NCI-H1694 (cell line): ENCODE results near the gene THSD4.
"Not testable (repeated sequence)": the region's sequence is repeated elsewhere in the genome, so short reads cannot be mapped to it uniquely, and the experiment has no call there.

Experiments
- DNase-seq: peaks from one replicate; lab custom pipeline; 2025; lab: John Stamatoyannopoulos, UW

The THSD4 gene

DNA sequence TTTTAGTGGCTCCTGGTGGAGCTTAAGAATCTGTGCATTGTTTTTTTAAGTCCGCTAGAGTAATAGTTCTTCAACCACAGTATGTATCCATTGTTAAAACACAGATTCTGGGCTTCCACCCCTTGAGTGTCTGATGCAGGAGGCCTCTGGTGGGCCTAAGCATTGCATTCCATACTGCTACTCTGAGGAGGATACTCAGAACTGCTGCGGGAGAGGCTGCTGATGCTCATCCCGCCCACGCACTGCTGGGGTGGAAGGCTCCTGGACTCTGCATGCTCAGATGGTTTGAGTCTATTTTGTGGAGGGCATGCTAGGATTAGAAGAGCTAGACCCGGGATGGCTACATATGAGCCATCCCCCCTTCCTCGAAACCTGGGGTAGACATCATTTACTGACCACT is 74.4 kb downstream of the THSD4 start:
- no peak for DNase-seq

- no peak for DNase-seq
Observed at GRCh38 chr15:71191296-71191695, 76.0 kb downstream of the THSD4 start.

DNA sequence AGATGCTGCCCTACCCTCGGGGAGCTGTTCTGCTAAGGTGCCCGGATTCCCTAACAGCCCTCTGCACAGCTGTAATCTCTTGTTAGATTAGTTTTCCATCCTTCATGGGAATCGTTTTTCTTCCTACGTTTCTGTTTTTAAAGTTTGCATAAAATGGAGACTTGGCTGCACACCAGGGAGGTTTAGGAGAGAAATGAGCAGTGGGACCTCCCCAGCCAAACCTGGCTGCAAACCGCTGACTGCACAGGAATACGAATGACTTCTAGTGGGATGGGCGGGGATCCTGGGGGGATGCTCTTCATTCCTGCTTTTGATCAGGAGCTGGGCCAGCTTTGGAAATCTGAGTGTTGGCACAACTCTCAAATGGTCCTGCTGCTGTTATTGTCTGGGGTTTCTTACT is 77.5 kb downstream of the THSD4 start:
- DNase-seq, result no peak

GRCh38 chr15:71194286-71194685 is 79.0 kb downstream of the THSD4 start:
- DNase-seq, result no peak

GRCh38 chr15:71195242-71195641 is 80.0 kb downstream of the THSD4 start:
- no peak for DNase-seq

DNA sequence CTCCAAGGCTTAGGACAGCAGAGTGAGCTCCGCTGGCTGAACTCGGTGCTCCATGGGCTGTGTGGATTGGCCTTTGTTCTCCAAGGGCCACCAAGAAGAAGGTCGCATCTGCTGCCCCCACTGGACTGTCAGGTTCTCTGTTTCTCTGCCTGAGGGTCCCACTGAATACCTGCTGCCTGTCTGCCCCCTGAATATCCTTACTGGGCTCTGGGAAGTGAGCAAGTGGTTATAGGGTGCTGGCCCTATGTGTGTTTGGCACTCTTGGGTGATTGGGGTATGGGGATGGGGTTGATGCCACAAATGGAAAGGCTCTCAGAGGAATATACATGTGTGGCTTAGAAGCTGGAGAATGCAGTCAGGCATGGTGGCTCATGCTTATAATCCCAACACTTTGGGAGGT is 82.3 kb downstream of the THSD4 start:
- no peak for DNase-seq

DNA sequence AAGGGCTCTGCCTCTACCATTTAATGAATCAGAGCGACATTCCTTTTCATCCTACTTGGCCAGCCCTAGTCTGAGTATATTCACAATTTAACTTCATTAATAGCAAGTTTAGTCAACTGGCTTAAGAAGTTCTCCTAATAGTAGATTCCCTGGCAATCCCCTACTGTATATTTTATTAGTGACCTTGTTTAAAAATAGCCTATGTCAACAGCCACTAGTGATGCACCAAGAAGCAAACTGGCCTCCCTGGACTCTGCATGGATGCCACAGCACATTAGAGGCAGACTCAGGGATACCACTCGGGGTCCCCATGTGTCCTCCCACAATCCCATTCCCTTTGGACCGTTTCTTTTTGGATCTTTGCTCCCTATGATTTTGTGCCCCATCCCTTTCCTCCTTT is 83.6 kb downstream of the THSD4 start:
- DNase-seq, result no peak

- DNase-seq, result no peak
Observed at GRCh38 chr15:71199384-71200351, 84.4 kb downstream of the THSD4 start.

DNA sequence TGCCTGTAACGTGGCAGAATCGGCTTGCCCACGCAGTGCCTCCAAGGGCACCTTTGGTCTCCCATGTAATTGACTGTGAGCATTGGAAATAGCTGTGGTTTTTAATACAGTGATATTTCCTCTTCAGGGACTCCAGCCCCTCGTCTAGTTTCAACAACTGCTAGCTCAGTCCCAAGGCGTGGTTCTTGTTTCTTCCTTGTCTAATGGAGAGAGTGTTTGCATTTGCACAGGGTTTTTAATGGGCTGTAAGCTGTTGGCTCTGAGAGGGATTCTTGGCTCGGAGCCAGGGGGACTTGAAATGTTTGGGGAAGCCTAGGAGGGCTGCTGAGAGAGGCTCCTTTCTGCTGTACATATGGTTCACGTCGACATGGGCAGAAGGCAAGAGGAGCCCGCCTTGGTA is 86.2 kb downstream of the THSD4 start:
- peak; percentile 77 for DNase-seq

GRCh38 chr15:71202712-71203111 is 87.4 kb downstream of the THSD4 start:
- no peak for DNase-seq

DNA sequence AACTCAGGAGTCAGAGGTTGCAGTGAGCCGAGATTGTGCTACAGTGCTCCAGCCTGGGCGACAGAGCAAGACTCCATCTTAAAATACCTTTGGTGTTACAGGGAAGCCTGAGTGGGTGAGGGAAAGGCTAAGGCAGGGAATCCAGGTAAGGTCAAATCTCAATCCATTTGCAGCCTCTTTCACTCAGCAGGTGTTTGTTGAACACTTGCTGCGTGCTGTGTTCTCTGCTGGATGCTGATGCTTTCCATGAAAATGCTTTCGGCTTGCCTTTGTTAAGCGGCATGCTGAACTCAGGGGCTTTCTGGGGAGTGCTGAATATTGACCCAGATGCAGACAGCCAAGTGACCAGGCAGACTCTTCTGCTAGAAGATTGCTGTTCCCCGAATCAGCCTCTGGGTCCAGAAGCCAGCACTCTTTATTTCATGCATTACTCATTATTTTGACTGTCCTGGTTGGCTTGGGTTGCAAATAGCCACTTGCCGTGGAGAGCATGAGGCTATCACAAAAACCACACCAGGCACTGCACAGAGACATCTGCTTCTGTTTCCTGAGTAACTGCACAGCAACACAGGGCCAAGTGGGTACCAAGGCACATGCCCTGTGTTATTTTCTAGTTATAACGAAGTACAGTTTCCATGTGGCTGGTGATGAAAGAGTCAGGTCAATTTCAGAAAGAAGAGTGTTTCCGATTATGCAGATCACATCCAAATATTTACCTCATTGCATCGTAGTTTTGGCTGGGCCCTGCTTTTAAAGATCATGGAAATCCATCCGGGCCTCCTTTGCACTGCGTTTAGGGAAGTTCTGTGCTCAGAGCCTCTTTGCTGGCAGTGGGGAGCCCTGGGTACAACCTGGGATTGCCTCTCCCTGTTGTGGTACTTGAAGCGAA is 88.6 kb downstream of the THSD4 start:
- DNase-seq, result no peak

DNA sequence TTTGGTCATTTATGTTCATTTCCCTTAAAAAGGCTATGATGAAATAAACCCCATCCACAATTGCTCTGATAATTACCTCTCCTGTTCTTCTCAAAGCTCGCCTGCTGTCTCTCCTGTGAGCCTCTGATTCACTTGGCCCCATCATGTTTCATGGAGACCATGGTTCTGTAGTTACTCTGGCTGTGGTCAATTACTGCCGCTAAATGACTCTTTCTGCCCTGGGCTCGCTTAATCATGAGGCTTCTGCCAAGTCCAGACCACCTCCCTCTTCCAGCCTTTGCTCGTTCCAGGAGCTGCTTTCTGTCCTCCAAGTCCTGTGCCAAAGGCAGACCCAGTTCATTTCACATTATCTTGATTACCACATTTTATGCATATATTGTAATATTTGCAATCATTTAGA is 91.9 kb downstream of the THSD4 start:
- no peak for DNase-seq

DNA sequence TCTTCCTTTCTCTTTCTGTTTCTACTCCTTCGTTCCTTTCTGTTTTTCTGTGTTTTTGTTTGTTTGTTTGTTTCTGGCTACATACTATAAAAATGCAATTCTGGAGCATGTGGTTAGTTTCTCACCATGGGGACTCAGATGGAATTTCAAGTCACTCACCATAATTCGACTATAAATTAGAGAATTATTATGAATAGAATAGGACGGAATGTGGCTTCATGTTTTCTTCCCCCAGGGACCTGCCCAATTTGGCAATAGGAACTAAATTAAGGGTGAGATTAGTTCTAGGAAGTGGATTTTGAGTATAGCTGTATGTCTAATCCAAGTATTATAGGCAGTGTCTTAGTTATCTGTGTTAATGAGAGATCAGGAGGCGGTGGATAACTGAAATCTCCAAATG is 96.9 kb downstream of the THSD4 start:
- DNase-seq, result no peak

DNA sequence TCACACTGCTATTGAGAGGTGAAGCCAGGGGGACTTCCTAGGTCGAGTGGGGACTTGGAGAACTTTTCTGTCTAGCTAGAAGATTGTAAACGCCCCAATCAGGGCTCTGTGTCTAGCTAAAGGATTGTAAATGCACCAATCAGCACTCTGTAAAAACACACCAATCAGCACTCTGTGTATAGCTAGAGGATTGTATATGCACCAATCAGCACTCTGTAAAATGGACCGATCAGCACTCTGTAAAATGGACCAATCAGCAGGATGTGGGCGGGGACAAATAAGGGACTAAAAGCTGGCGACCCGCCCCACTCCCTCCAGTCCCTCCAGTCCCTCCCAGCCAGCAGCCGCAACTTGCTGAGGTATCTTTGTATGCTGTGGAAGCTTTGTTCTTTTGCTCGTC is 98.7 kb downstream of the THSD4 start:
- not testable (repeated sequence) for DNase-seq

DNA sequence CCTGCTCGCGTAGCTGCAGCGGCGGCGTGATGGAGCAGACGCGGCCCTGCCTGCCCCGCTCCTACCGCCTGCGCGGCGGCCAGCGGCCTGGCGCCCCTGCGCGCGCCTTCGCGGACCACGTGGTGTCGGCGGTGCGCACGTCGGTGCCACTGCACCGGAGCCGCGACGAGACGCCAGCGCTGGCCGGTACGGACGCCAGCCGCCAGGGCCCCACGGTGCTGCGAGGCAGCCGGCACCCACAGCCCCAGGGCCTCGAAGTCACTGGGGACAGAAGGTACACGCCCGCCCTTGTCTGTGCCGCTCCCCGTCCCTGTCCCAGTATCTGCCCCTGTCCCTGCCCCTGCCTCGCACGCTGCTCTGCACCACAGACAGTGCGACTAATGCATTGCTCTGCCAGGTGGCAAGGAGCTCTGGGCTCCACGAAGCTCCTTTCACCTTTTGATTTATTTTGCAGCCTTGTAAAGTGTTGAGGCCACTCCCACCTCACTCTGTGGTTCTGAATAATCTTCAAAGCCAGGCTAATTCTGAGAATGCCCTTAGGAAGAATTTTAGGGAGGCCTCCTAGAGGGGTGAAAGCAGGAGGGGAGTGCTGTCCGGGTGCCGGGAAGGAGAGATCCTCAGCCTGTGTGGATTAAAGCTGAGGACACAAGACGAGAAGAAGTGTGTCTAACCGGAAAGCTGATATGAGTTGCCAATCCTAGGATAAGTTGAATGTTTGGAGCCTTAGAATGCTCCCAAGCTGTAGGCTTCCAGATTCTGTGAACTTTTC is 100.0 kb downstream of the THSD4 start:
- DNase-seq, result no peak

- DNase-seq, result no peak
Observed at GRCh38 chr15:71218272-71218805, 103.1 kb downstream of the THSD4 start.

GRCh38 chr15:71219101-71219500 is 103.8 kb downstream of the THSD4 start:
- no peak for DNase-seq

GRCh38 chr15:71219645-71220044 is 104.4 kb downstream of the THSD4 start:
- no peak for DNase-seq

GRCh38 chr15:71220828-71221227 is 105.6 kb downstream of the THSD4 start:
- no peak for DNase-seq

GRCh38 chr15:71221417-71221816 is 106.1 kb downstream of the THSD4 start:
- DNase-seq, result no peak

DNA sequence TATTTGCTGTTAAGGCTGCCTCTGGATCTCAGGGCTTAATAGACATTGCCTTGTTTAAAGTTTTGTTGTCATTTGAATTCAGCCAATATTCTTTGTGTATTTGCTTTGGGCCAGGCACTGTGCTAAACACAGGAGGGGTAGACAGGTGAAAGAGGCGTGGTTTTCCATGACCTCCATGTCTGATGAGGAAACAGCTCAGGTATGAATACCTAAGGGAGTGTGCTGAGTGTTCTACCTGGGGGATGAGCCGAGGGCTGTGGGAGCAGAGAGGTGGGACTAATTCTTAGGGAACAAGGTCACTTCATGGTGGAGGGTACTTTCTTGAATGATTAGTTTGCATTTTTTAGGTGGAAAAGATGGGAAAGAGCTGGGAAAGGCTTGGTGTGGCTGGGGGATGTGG is 108.2 kb downstream of the THSD4 start:
- DNase-seq, result no peak

DNA sequence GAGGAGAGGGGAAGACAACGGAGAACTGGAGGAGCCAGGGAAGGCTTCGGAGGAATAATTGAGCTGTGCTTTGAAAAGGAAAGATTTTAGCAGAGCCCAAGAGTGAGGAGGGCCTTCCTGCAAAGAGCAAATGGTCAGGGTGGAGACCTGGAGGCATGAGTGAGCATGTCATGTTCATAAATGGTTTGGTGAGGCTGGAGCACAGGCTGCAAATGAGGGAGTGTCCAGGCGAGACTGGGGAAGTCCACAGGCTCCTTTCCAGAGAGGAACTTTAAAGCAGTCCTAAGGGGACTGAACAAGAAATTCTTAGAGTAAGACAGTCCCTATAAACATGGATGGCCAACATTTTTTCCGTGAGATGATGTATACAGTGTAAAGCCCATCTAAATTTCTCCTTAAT is 108.8 kb downstream of the THSD4 start:
- DNase-seq, result no peak
